ENCODE data around the gene PHYHD1. TPM values are rescaled to one million over a fixed set of nuclear protein-coding genes. Genes with fewer than 3 reads are reported as not detected.

Gene PHYHD1
- 24.3 and 27.2 TPM in 2 replicates for total RNA-seq (2014; rRNA removed; shearing (Covaris generic))

- peaks cover 4% of the 10 kb centered on the region for H3K36me3 ChIP-seq (replicated peaks; ENCODE audit: control insufficient read depth, insufficient read depth, low read length)
- DNase-seq = peak; percentile 47
- peak within 1 kb of the TSS; percentile 5 for H3K4me3 ChIP-seq (ENCODE audit: insufficient read depth, low read depth, low read length)
- no peaks in the 10 kb centered on the region for H3K27me3 ChIP-seq (ENCODE audit: control insufficient read depth, insufficient read depth, low read length)
These were observed at the start of gene PHYHD1 for GRCh38 chr9:128920381-128921058. Gene PHYHD1, plus strand, starts transcription at chr9:128920982. Its CDS starts 1,342 bp downstream, at chr9:128922324.

- H3K36me3 ChIP-seq (replicated peaks; ENCODE audit: control insufficient read depth, insufficient read depth, low read length) = no peaks in the 10 kb centered on the region
- no peaks in the 10 kb centered on the region for H3K27me3 ChIP-seq (ENCODE audit: control insufficient read depth, insufficient read depth, low read length)
- DNase-seq = peak; percentile 19
- no peak overlapping the region for H3K4me3 ChIP-seq (ENCODE audit: insufficient read depth, low read depth, low read length)
These were observed 42.9 kb upstream of the PHYHD1 start for GRCh38 chr9:128877852-128878251.

DNA sequence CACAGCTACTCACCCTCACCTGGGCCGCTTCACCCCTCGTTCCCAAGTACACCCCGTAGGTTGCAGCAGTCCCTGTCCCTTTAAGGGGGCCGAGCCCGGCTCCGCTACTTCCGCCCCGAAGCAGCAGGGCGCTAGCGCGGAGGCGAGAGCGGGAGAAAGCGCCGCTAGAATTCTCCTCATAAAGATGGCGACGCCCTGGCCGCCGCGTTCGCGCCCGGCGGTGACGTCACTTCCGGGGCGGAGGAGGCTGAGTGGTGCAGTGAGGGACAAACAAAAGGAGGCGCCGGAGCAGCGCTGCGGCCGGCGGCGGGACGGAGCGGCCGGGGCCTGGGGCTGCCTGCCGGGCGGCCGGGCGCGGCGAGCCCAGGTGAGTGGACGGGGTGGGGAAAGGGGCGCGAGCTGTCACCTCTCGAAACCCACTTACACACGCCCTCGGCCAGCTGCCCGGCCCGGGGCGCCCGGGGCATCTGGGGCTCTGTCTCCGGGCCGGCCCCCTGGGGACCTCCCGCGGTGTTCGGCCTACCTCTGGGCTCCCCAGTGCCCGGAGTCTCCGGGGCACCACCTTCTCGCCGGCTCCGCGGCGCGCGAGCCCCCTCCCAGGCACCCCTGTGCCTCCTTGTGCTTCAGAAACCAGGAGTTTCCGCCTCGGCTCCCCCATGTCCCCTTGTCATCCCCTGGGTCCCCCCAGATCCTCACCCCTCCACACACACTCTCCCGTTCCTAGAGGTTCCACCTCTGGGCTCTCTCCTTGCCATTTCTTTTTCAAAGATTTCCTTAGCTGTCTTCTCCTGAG, 38.7 kb upstream of the PHYHD1 start, which contains the start of the genes KYAT1 and LRRC8A:
KYAT1 (minus strand) TSS at position 67 of the 793 bp plus-strand sequence. CDS start 36,545 bp downstream, outside the sequence.
LRRC8A (plus strand) TSS at position 250 of the 793 bp plus-strand sequence. CDS start 25,032 bp downstream, outside the sequence.
- H3K4me3 ChIP-seq (ENCODE audit: insufficient read depth, low read depth, low read length) = peak within 1 kb of the TSS; percentile 94
- H3K36me3 ChIP-seq (replicated peaks; ENCODE audit: control insufficient read depth, insufficient read depth, low read length) = peaks cover 6% of the 10 kb centered on the region
- no peaks in the 10 kb centered on the region for H3K27me3 ChIP-seq (ENCODE audit: control insufficient read depth, insufficient read depth, low read length)
- peak; percentile 98 for DNase-seq

GRCh38 chr9:128882677-128883603, 37.8 kb upstream of the PHYHD1 start:
- peak overlapping the region; percentile 94 for H3K4me3 ChIP-seq (ENCODE audit: insufficient read depth, low read depth, low read length)
- H3K27me3 ChIP-seq (ENCODE audit: control insufficient read depth, insufficient read depth, low read length) = no peaks in the 10 kb centered on the region
- peak; percentile 58 for DNase-seq
- H3K36me3 ChIP-seq (replicated peaks; ENCODE audit: control insufficient read depth, insufficient read depth, low read length) = peaks cover 6% of the 10 kb centered on the region

GRCh38 chr9:128884164-128884563, 36.6 kb upstream of the PHYHD1 start:
- peak; percentile 14 for DNase-seq
- Histone ChIP-seq H3K36me3 (replicated peaks; ENCODE audit: control insufficient read depth, insufficient read depth, low read length) (peaks cover 10% of the 10 kb centered on the region), H3K27me3 (ENCODE audit: control insufficient read depth, insufficient read depth, low read length) (no peaks in the 10 kb centered on the region), H3K4me3 (ENCODE audit: insufficient read depth, low read depth, low read length) (no peak overlapping the region)

- H3K27me3 ChIP-seq (ENCODE audit: control insufficient read depth, insufficient read depth, low read length) = no peaks in the 10 kb centered on the region
- H3K4me3 ChIP-seq (ENCODE audit: insufficient read depth, low read depth, low read length) = no peak overlapping the region
- peak; percentile 21 for DNase-seq
- peaks cover 10% of the 10 kb centered on the region for H3K36me3 ChIP-seq (replicated peaks; ENCODE audit: control insufficient read depth, insufficient read depth, low read length)
These were observed 35.4 kb upstream of the PHYHD1 start for GRCh38 chr9:128885376-128885775.

DNA sequence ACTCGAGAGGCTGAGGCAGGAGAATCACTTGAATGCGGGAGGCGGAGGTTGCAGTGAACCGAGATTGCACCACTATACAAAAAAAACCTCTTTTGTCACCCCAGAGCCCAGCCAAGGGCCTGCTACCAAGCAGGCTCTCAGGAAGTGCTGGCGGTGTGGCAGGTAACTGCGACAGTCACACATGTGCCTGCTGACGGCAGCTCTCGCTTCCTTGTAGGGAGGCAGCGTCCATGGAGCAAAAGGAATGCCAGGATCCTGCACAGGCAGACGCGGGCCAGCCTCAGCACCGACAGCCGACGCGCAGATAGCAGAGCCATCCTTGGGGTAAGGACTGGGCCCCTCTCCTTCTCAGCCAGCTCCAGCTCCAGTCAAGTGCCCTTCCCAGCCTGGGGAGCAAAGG, 35.0 kb upstream of the PHYHD1 start:
- Histone ChIP-seq H3K27me3 (ENCODE audit: control insufficient read depth, insufficient read depth, low read length) (no peaks in the 10 kb centered on the region), H3K4me3 (ENCODE audit: insufficient read depth, low read depth, low read length) (no peak overlapping the region), H3K36me3 (replicated peaks; ENCODE audit: control insufficient read depth, insufficient read depth, low read length) (peaks cover 10% of the 10 kb centered on the region)
- peak; percentile 33 for DNase-seq

GRCh38 chr9:128886211-128886891, 34.4 kb upstream of the PHYHD1 start:
- DNase-seq = peak; percentile 23
- Histone ChIP-seq H3K27me3 (ENCODE audit: control insufficient read depth, insufficient read depth, low read length) (no peaks in the 10 kb centered on the region), H3K36me3 (replicated peaks; ENCODE audit: control insufficient read depth, insufficient read depth, low read length) (peaks cover 10% of the 10 kb centered on the region), H3K4me3 (ENCODE audit: insufficient read depth, low read depth, low read length) (no peak overlapping the region)

DNA sequence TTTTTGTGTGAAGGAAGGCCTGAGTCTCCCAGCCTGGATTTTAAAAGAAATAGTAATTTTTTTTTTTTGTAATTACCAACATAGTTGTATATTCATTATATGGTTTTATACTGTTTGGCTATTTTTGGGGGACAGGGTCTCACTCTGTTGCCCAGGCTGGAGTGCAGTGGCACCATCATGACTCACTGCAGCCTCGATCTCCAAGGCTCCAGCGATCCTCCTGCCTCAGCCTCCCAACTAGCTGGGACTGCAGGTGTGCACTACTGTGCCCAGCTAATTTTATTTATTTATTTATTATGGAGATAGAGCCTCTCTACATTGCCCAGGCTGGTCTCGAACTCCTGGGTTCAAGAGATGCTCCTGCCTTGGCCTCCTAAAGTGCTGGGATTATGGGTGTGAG, 33.7 kb upstream of the PHYHD1 start:
- DNase-seq = no peak
- peaks cover 12% of the 10 kb centered on the region for H3K36me3 ChIP-seq (replicated peaks; ENCODE audit: control insufficient read depth, insufficient read depth, low read length)

GRCh38 chr9:128887914-128888350, 32.9 kb upstream of the PHYHD1 start:
- Histone ChIP-seq H3K36me3 (replicated peaks; ENCODE audit: control insufficient read depth, insufficient read depth, low read length) (peaks cover 12% of the 10 kb centered on the region), H3K27me3 (ENCODE audit: control insufficient read depth, insufficient read depth, low read length) (no peaks in the 10 kb centered on the region), H3K4me3 (ENCODE audit: insufficient read depth, low read depth, low read length) (no peak overlapping the region)
- peak; percentile 90 for DNase-seq

More for the DNA sequence above, 33.7 kb upstream of the PHYHD1 start:
- H3K4me3 ChIP-seq (ENCODE audit: insufficient read depth, low read depth, low read length) = no peak overlapping the region
- no peaks in the 10 kb centered on the region for H3K27me3 ChIP-seq (ENCODE audit: control insufficient read depth, insufficient read depth, low read length)

DNA sequence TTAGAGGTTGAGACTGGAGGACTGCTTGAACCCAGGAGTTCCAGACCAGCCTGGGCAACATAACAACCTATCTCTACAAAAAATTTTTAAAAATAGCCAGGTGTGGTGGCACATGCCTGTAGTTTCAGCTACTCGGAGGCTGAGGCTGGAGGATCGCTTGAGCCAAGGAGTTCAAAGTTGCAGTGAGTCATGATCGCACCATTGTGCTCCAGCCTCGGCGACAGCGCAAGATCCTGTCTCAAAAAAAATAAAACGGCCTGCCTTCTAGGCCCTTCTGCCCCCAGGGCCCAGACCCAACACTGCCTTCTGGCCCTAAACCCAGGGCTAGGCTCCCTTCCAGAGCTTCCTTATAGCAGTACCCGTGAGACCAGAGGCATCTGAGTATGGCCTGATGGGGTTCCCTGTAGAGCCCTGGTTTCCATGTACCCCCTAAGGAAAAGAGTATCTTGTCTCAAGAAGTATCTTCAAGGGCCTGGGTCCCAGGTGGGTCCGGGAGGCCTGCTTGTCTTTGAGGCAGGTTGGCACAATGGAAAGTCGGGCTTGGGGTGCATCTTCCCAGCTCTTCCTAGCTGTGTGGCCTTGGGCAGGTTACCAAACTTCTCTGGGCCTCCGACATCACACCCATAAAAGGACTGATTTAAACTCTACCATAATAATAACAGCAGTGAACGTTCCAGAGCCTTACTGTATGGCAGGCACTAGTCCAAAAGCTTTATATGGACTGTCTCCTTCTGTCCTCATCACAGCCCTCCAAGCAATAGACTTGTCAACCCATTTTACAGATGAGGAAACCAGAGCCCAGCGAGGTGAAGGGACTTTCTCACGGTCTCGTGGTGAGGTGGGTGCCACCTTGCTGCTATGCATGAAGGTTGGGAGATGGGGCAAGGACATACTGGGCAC, 29.2 kb upstream of the PHYHD1 start:
- no peaks in the 10 kb centered on the region for H3K27me3 ChIP-seq (ENCODE audit: control insufficient read depth, insufficient read depth, low read length)
- H3K36me3 ChIP-seq (replicated peaks; ENCODE audit: control insufficient read depth, insufficient read depth, low read length) = peaks cover 12% of the 10 kb centered on the region
- peak; percentile 9 for DNase-seq
- H3K4me3 ChIP-seq (ENCODE audit: insufficient read depth, low read depth, low read length) = no peak overlapping the region

DNA sequence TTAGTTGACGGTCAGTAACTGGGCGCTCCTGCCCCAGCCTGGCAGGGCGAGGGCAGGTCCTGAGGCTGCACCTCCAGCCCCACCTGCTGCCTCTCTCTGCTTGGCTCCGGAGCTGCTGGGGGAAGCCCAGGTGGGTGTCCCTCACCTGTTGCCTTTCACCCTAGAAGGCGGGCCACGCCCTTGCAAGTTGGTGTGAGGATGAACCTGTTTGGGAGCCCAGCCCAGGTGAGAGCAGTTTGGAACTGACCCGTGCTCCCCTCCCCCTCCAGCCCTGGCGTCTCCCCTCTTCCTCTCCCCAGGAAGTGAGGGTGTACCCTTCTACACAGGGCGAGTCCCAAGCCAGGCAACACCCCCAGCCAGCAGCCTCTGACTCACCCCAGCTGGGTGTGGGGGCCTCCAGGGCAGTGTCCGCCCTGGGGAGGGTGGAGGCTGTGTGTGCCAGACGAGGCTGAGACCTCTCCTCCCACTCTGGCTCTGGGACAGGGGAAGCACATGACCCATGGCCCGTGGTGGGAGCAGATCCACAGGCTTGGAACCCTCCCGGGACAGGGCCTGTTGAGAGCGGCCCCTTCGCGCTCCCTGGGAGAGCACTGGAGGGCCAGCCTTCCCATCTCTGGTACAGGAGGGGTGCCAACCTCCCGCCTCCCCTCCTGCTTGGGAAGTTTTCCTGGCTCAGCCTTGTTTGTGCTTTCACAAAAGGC, 28.4 kb upstream of the PHYHD1 start:
- H3K36me3 ChIP-seq (replicated peaks; ENCODE audit: control insufficient read depth, insufficient read depth, low read length) = peaks cover 10% of the 10 kb centered on the region
- H3K27me3 ChIP-seq (ENCODE audit: control insufficient read depth, insufficient read depth, low read length) = no peaks in the 10 kb centered on the region
- H3K4me3 ChIP-seq (ENCODE audit: insufficient read depth, low read depth, low read length) = no peak overlapping the region
- peak; percentile 47 for DNase-seq

Measured in H7 (cell line).